ENCODE data around the gene GSC. TPM values are rescaled to one million over a fixed set of nuclear protein-coding genes. Genes with fewer than 3 reads are reported as not detected.

Gene GSC
- total RNA-seq, 1 experiment from 2014 or later: not detected

DNA sequence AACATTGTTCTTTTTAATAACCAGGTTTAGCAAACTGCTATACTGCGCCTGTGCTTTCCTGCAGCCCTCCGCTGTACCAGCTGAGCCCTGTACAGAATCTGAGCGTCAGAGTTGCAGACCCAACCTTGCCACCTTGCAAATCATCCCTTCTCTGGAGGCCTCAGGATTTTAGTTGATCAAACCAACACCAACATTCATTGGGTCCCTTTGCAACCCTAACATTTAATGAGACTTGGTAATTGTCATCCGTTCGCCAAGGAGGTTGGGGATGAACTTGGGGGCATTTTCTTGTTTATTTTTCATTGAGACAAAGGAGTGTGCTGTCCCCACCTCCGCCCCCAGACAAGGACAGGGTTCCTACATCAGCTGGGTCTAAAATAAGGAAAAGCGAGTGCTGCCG, 2.6 kb upstream of the GSC start:
- H3K56ac ChIP-seq (ENCODE audit: insufficient read length, low read depth, low read length): no peak overlapping the region
- H3K4ac ChIP-seq (ENCODE audit: low read depth, low read length): no peak overlapping the region
- Mint-ChIP-seq H3K27ac (no peak overlapping the region), H3K4me1 (peaks cover 54 to 72% of the 10 kb centered on the region in 2 experiments), H3K27me3 (ENCODE audit: low read depth) (peaks cover 98% of the 10 kb centered on the region), H3K9me3 (peaks cover 0 to 3% of the 10 kb centered on the region in 2 experiments; a peak in 2 of 5 replicates), H3K36me3 (ENCODE audit: insufficient read depth in 1 of 3, low read depth in 3 of 3) (no peaks in the 10 kb centered on the region), H3K4me3 (peak overlapping the region; percentile 9 to 79; a peak in 4 of 5 replicates)
- H4K8ac ChIP-seq (replicated peaks; ENCODE audit: insufficient read length, low read depth, low read length): no peak overlapping the region
- H3T11ph ChIP-seq (ENCODE audit: low read length): no peak overlapping the region
- no peak overlapping the region for H3K27ac ChIP-seq (ENCODE audit: insufficient read length, low read depth, low read length)
- H4K20me1 ChIP-seq (ENCODE audit: control insufficient read depth, insufficient read depth, insufficient read length): no peaks in the 10 kb centered on the region
- H2BK120ac ChIP-seq (ENCODE audit: low read depth, low read length, poor library complexity, severe bottlenecking): no peak overlapping the region
- no peaks in the 10 kb centered on the region for H3K79me1 ChIP-seq (ENCODE audit: insufficient read depth, low read depth, low read length, poor library complexity, severe bottlenecking)
- no peak overlapping the region for H2AFZ ChIP-seq (ENCODE audit: low read length)
- H2BK15ac ChIP-seq (ENCODE audit: low read depth, low read length): no peak overlapping the region
- no peak overlapping the region for H4K91ac ChIP-seq (ENCODE audit: insufficient read length, low read depth, low read length)
- H3K23me2 ChIP-seq (ENCODE audit: insufficient read length, low read depth, low read length, poor library complexity, severe bottlenecking): peaks cover 5% of the 10 kb centered on the region
- H2BK5ac ChIP-seq (ENCODE audit: insufficient read length, low read length): no peak overlapping the region
- H3K4me1 ChIP-seq (ENCODE audit: insufficient read depth, low read length): no peaks in the 10 kb centered on the region
- H3K18ac ChIP-seq (ENCODE audit: insufficient read length, low read depth, low read length): peak overlapping the region; percentile 57
- no peak for DNase-seq
- H3K9me3 ChIP-seq (ENCODE audit: control insufficient read depth, low read depth, low read length): no peaks in the 10 kb centered on the region
- no peak overlapping the region for H3K9ac ChIP-seq (ENCODE audit: extremely low read depth, insufficient read length, low read length)
- peak overlapping the region; percentile 39 for H3K4me2 ChIP-seq (ENCODE audit: insufficient read depth, insufficient read length, low read length)
- peaks cover 81% of the 10 kb centered on the region for H3K27me3 ChIP-seq (ENCODE audit: insufficient read depth, low read length)
- TF ChIP-seq CTCF (conservative IDR thresholded peaks at IDR 0.05): no peak
- no peak overlapping the region for H2AK5ac ChIP-seq (ENCODE audit: insufficient read length, low read length)
- H2BK12ac ChIP-seq (ENCODE audit: insufficient read length, low read depth, low read length): no peak overlapping the region
- H3K79me2 ChIP-seq (ENCODE audit: insufficient read depth, low read length): no peaks in the 10 kb centered on the region
- no peak overlapping the region for H3K14ac ChIP-seq (ENCODE audit: insufficient read depth, low read length)
- H2BK20ac ChIP-seq (ENCODE audit: low read depth, low read length, poor library complexity, severe bottlenecking): no peak overlapping the region
- H3K23ac ChIP-seq (ENCODE audit: insufficient read length, low read depth, low read length): no peak overlapping the region
- no CpG with 5 or more reads among the region's 8 CpGs for WGBS (ENCODE audit: extremely low coverage, insufficient read length, low lambda C conversion rate)
- H4K5ac ChIP-seq (ENCODE audit: insufficient read length, low read depth, low read length): no peak overlapping the region

All from H9 (cell line).